ENCODE measurements around the gene MLPH. TPM values are rescaled to one million over a fixed set of nuclear protein-coding genes. Genes with fewer than 3 reads are reported as not detected.
"Not testable (repeated sequence)": the region's sequence is repeated elsewhere in the genome, so short reads cannot be mapped to it uniquely, and the experiment has no call there.

Gene MLPH
- polyA plus RNA-seq, 1 of the 3 experiments (the other 2 are of a cell fraction), result 93.6 TPM

GRCh38 chr2:237467447-237468179 lies 19.4 kb upstream of the MLPH start:
- no peak overlapping the region for H2AFZ ChIP-seq (ENCODE audit: low read depth)
- H3K9ac ChIP-seq, result no peak overlapping the region
- DNase-seq, result no peak
- ChIA-PET POLR2A (interaction anchor here (0.5 kb wide), 1 partner anchor 124 kb away, joined by 5 read pairs; no protein-coding TSS in a partner anchor), CTCF (interaction anchor here (1.0 to 1.5 kb wide), 4 partner anchors 15 to 58 kb away, joined by 3 to 4 read pairs (median 4); no protein-coding TSS in a partner anchor)
- H3K4me3 ChIP-seq (ENCODE audit: low read depth in 2 of 2, low read length in 1 of 2), result no peak overlapping the region
- TF ChIP-seq, protein P1, sequence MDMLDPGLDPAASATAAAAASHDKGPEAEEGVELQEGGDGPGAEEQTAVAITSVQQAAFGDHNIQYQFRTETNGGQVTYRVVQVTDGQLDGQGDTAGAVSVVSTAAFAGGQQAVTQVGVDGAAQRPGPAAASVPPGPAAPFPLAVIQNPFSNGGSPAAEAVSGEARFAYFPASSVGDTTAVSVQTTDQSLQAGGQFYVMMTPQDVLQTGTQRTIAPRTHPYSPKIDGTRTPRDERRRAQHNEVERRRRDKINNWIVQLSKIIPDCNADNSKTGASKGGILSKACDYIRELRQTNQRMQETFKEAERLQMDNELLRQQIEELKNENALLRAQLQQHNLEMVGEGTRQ (IDR thresholded peaks at IDR 0.05; ENCODE audit: borderline replicate concordance, low read depth, low read length), result no peak
- TF ChIP-seq ZBTB33 (IDR thresholded peaks at IDR 0.05; ENCODE audit: borderline replicate concordance, low read depth), result no peak
- no peak for TF ChIP-seq RCOR1 (IDR thresholded peaks at IDR 0.05; ENCODE audit: low read length)
- TF ChIP-seq, protein P2, sequence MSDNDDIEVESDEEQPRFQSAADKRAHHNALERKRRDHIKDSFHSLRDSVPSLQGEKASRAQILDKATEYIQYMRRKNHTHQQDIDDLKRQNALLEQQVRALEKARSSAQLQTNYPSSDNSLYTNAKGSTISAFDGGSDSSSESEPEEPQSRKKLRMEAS (IDR thresholded peaks at IDR 0.05; ENCODE audit: low read depth), result no peak
- TF ChIP-seq MXI1 (IDR thresholded peaks at IDR 0.05; ENCODE audit: low read depth, low read length), result no peak
- no peak for TF ChIP-seq EZH2phosphoT487 (IDR thresholded peaks at IDR 0.05; ENCODE audit: borderline replicate concordance, low read depth)
- no peak for TF ChIP-seq REST (IDR thresholded peaks at IDR 0.05; ENCODE audit: low read depth, low read length)
- TF ChIP-seq EP300 (IDR thresholded peaks at IDR 0.05; ENCODE audit: borderline replicate concordance in 1 of 2, low read depth in 1 of 2, low read length in 1 of 2), result no peak
- TF ChIP-seq GABPA (IDR thresholded peaks at IDR 0.05; ENCODE audit: low read depth), result no peak
- no peak for TF ChIP-seq RAD21 (IDR thresholded peaks at IDR 0.05; ENCODE audit: low read length)
- TF ChIP-seq MEF2A (IDR thresholded peaks at IDR 0.05; ENCODE audit: borderline replicate concordance, low read depth), result no peak
- no peak for TF ChIP-seq SMC3 (IDR thresholded peaks at IDR 0.05; ENCODE audit: low read depth, low read length)
- no peak for TF ChIP-seq SIN3A (IDR thresholded peaks at IDR 0.05; ENCODE audit: borderline replicate concordance, low read depth, low read length)
- no peak for TF ChIP-seq GATA2 (CRISPR knock-in tag; IDR thresholded peaks at IDR 0.05)
- TF ChIP-seq TEAD4 (IDR thresholded peaks at IDR 0.05; ENCODE audit: borderline replicate concordance, insufficient read depth), result no peak
- TF ChIP-seq JUND (IDR thresholded peaks at IDR 0.05), result no peak
- no peak for TF ChIP-seq CHD2 (IDR thresholded peaks at IDR 0.05; ENCODE audit: low read length, partially characterized antibody)
- TF ChIP-seq, protein P3, sequence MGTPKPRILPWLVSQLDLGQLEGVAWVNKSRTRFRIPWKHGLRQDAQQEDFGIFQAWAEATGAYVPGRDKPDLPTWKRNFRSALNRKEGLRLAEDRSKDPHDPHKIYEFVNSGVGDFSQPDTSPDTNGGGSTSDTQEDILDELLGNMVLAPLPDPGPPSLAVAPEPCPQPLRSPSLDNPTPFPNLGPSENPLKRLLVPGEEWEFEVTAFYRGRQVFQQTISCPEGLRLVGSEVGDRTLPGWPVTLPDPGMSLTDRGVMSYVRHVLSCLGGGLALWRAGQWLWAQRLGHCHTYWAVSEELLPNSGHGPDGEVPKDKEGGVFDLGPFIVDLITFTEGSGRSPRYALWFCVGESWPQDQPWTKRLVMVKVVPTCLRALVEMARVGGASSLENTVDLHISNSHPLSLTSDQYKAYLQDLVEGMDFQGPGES (IDR thresholded peaks at IDR 0.05; ENCODE audit: low read depth, low read length), result no peak
- no peak overlapping the region for H3K4me2 ChIP-seq
- H3K4me1 ChIP-seq (ENCODE audit: control insufficient read depth in 1 of 2, insufficient read depth in 2 of 2, low read depth in 1 of 2, low read length in 1 of 2), result peaks cover 11 to 16% of the 10 kb centered on the region in 2 experiments; a peak in 2 of 4 replicates
- H4K20me1 ChIP-seq (ENCODE audit: insufficient read depth), result no peaks in the 10 kb centered on the region
- H3K79me2 ChIP-seq (ENCODE audit: insufficient read depth), result no peaks in the 10 kb centered on the region
- H3K9me2 ChIP-seq, result no peaks in the 10 kb centered on the region
- no peaks in the 10 kb centered on the region for H3K27me3 ChIP-seq (ENCODE audit: insufficient read depth)
- 77% methylated on average over 5 of the region's 5 CpGs for WGBS (ENCODE audit: low lambda C conversion rate)
- H3K36me3 ChIP-seq (replicated peaks in 1 of 2; ENCODE audit: control insufficient read depth in 1 of 2, insufficient read depth in 2 of 2, low read length in 1 of 2), result no peaks in the 10 kb centered on the region
- H3K9me3 ChIP-seq, result no peaks in the 10 kb centered on the region
- H3F3A ChIP-seq (replicated peaks; ENCODE audit: insufficient read depth), result peaks cover 10% of the 10 kb centered on the region
- H3K27ac ChIP-seq (ENCODE audit: low read depth in 2 of 2, low read length in 1 of 2), result peak overlapping the region; percentile 89 to 96; a peak in 3 of 4 replicates

GRCh38 chr2:237469410-237469809 lies 17.6 kb upstream of the MLPH start:
- H3K27ac ChIP-seq (ENCODE audit: low read depth in 2 of 2, low read length in 1 of 2); H3K36me3 ChIP-seq (replicated peaks in 1 of 2; ENCODE audit: control insufficient read depth in 1 of 2, insufficient read depth in 2 of 2, low read length in 1 of 2); H3K27me3 ChIP-seq (ENCODE audit: insufficient read depth); H3K9me3 ChIP-seq; H3K4me2 ChIP-seq; H3K9ac ChIP-seq; H3K79me2 ChIP-seq (ENCODE audit: insufficient read depth); H2AFZ ChIP-seq (ENCODE audit: low read depth); DNase-seq; POLR2A ChIA-PET; H3K4me3 ChIP-seq (ENCODE audit: low read depth in 2 of 2, low read length in 1 of 2); H3F3A ChIP-seq (replicated peaks; ENCODE audit: insufficient read depth); H4K20me1 ChIP-seq (ENCODE audit: insufficient read depth); H3K9me2 ChIP-seq: not testable (repeated sequence)
- CTCF ChIA-PET, result interaction anchor here (1.2 to 4.2 kb wide), 5 partner anchors 12 to 348 kb away, joined by 4 to 24 read pairs (median 5); no protein-coding TSS in a partner anchor
- H3K4me1 ChIP-seq (ENCODE audit: control insufficient read depth in 1 of 2, insufficient read depth in 2 of 2, low read depth in 1 of 2, low read length in 1 of 2), result peaks cover 16 to 23% of the 10 kb centered on the region in 2 experiments; a peak in 3 of 4 replicates
- 93% methylated on average over 7 of the region's 7 CpGs for WGBS (ENCODE audit: low lambda C conversion rate)
